AG10803 (cell line): ENCODE measurements around the gene TPM1.

ENCODE experiments used
- DNase-seq: peaks from one replicate; pipeline ENCODE4 v3.0.0; 2010; ENCODE audit warnings: low read depth
- H3K4me3 ChIP-seq: 2 replicates; pipeline ENCODE4 v1.5.1; 2011; ENCODE audit warnings: mild to moderate bottlenecking, low read length, control low read depth
- CTCF ChIP-seq: conservative IDR thresholded peaks from 2 replicates; pipeline ENCODE4 v1.5.1; 2011; ENCODE audit warnings: mild to moderate bottlenecking, low read length, control low read depth, inconsistent platforms

TPM1 gene

GRCh38 chr15:63069616-63070090 lies 27.1 kb downstream of the TPM1 start:
- no peak for DNase-seq
- TF ChIP-seq CTCF, result no peak
- no peak overlapping the region for H3K4me3 ChIP-seq

GRCh38 chr15:63070681-63071129 lies 28.2 kb downstream of the TPM1 start:
- no peak for TF ChIP-seq CTCF
- H3K4me3 ChIP-seq, result no peak overlapping the region
- no peak for DNase-seq

- H3K4me3 ChIP-seq, result no peak overlapping the region
- no peak for DNase-seq
- no peak for TF ChIP-seq CTCF
Measured at GRCh38 chr15:63071288-63071909, 28.9 kb downstream of the TPM1 start.

- no peak for TF ChIP-seq CTCF
- no peak overlapping the region for H3K4me3 ChIP-seq
- no peak for DNase-seq
Measured at GRCh38 chr15:63072023-63072650, 29.6 kb downstream of the TPM1 start.

- no peak for DNase-seq
- no peak for TF ChIP-seq CTCF
- H3K4me3 ChIP-seq, result no peak overlapping the region
Measured at GRCh38 chr15:63072809-63073277, 30.3 kb downstream of the TPM1 start.

- DNase-seq, result no peak
- TF ChIP-seq CTCF, result no peak
- H3K4me3 ChIP-seq, result no peak overlapping the region
Measured at GRCh38 chr15:63073497-63074172, 31.1 kb downstream of the TPM1 start.
